Sigmoid colon (tissue), 7 donors: ENCODE measurements around the gene PRRT3. TPM values are rescaled to one million over a fixed set of nuclear protein-coding genes. Genes with fewer than 3 reads are reported as not detected.
A peak's percentile ranks its signal among the peaks of the same experiment; 100 is the strongest.

Source experiments
- DNase-seq: peaks from one replicate; pipeline ENCODE4 v3.0.0-alpha.2; 2019
- H3K27ac ChIP-seq, 4 donors: fragments of 200-600 bp; sonication (generic); one replicate each; pipeline ENCODE4 v1.5.1; 2016 to 2019; ENCODE audit warnings: mild to moderate bottlenecking in 1 of 4
- H3K27me3 ChIP-seq, 3 donors: fragments of 200-600 bp; sonication (generic); one replicate each; pipeline ENCODE4 v1.5.1; 2019; ENCODE audit warnings: mild to moderate bottlenecking in 1 of 3
- H3K36me3 ChIP-seq, 4 donors: fragments of 200-600 bp; sonication (generic); one replicate each; pipeline ENCODE4 v1.5.1; 2016 to 2019
- H3K4me1 ChIP-seq, 4 donors: fragments of 200-600 bp; sonication (generic); one replicate each; pipeline ENCODE4 v1.5.1; 2017 to 2019
- H3K4me3 ChIP-seq, 4 donors: fragments of 200-600 bp; sonication (generic); one replicate each; pipeline ENCODE4 v1.5.1; 2017 to 2019; ENCODE audit warnings: mild to moderate bottlenecking in 2 of 4, moderate library complexity in 1 of 4
- H3K9me3 ChIP-seq, 4 donors: fragments of 200-600 bp in 3 of 4; sonication (generic) in 3 of 4; one replicate each; pipeline versions ENCODE4 v1.5.1 to v1.6.1; 2013 to 2019
- CTCF ChIP-seq, 4 experiments: fragments of 450-650 bp in 3 of 4; fragments of 200-600 bp in 1 of 4; IDR thresholded peaks; one replicate each; pipeline ENCODE4 v1.5.1; 2016 to 2019; ENCODE audit warnings: antibody characterized with exemption in 4 of 4, mild to moderate bottlenecking in 3 of 4, moderate library complexity in 2 of 4
- EP300 ChIP-seq, 4 donors: sonication (generic); formaldehyde crosslinking; IDR thresholded peaks; one replicate each; pipeline ENCODE4 v1.6.1; 2017; ENCODE audit warnings: antibody characterized with exemption in 4 of 4
- POLR2A ChIP-seq, 2 donors: fragments of 450-650 bp; IDR thresholded peaks; one replicate each; pipeline ENCODE4 v1.6.1; 2016; ENCODE audit warnings: antibody characterized with exemption in 2 of 2, mild to moderate bottlenecking in 2 of 2, moderate library complexity in 2 of 2
- POLR2AphosphoS5 ChIP-seq, 4 donors: sonication (generic); formaldehyde crosslinking; IDR thresholded peaks; one replicate each; pipeline ENCODE4 v1.6.1; 2017; ENCODE audit warnings: antibody characterized with exemption in 4 of 4
- WGBS, 2 donors: extraction: QIAGEN DNeasy Blood & Tissue Kit; methylation state at CpG; one replicate each; pipeline ENCODE4 v1.1.7; 2013; 5-methylcytosine and 5-hydroxymethylcytosine counted together
- intact Hi-C: fragments of 100-400 bp; cut with DNase I; formaldehyde crosslinking; loops from one replicate; pipeline ENCODE4 v1.15.1; 2023
- polyA plus RNA-seq, 3 donors: library from polyadenylated mRNA; stranded (reverse); fragments of 200-250 nt; gene quantifications; one replicate each; pipeline ENCODE4 v1.2.3, GENCODE V29; 2013
- total RNA-seq, 4 donors: library from RNA; depleted of rRNA; stranded (reverse); fragments of >200 nt; gene quantifications; one replicate each; pipeline ENCODE4 v1.1.0, GENCODE V29; 2016
- donor health status: healthy with polysubstance abuse.
- donor health status: Bipolar disorder and iron deficiency.
- donor health status: healthy.

Gene PRRT3
- total and polyA plus RNA-seq, 7 donors = 0.46 to 2.6 (median 1.5) TPM

GRCh38 chr3:9969632-9970019, 17.4 kb upstream of the PRRT3 start:
- 96 to 98% methylated on average over 4 of the region's 4 CpGs for WGBS, 2 donors
- no peak for DNase-seq
- H3K27me3 ChIP-seq = no peaks in the 10 kb centered on the region
- no peaks in the 10 kb centered on the region for H3K9me3 ChIP-seq
- no peak for TF ChIP-seq EP300 (IDR thresholded peaks at IDR 0.05)
- no peak for TF ChIP-seq POLR2A (IDR thresholded peaks at IDR 0.05)
- TF ChIP-seq CTCF (IDR thresholded peaks at IDR 0.05) = no peak
- no peak for TF ChIP-seq POLR2AphosphoS5 (IDR thresholded peaks at IDR 0.05)
- intact Hi-C loops = no loop called here
- H3K36me3 ChIP-seq = peaks cover 34 to 93% (median 42%) of the 10 kb centered on the region in 4 donors
- peaks cover 0 to 13% (median 0%) of the 10 kb centered on the region in 4 donors for H3K4me1 ChIP-seq
- H3K4me3 ChIP-seq = no peak overlapping the region
- peak overlapping the region in 1 of 4 donors; percentile 41 for H3K27ac ChIP-seq

GRCh38 chr3:9966841-9967240, 14.6 kb upstream of the PRRT3 start:
- H3K27me3 ChIP-seq = no peaks in the 10 kb centered on the region
- H3K4me1 ChIP-seq = peaks cover 0 to 13% (median 0%) of the 10 kb centered on the region in 4 donors
- peaks cover 33 to 91% (median 37%) of the 10 kb centered on the region in 4 donors for H3K36me3 ChIP-seq
- H3K27ac ChIP-seq = no peak overlapping the region
- no peak overlapping the region for H3K4me3 ChIP-seq
- H3K9me3 ChIP-seq = no peaks in the 10 kb centered on the region
- DNase-seq = no peak
- 98 to 100% methylated on average over 2 of the region's 2 CpGs for WGBS, 2 donors
- intact Hi-C loops = no loop called here
- no peak for TF ChIP-seq POLR2AphosphoS5 (IDR thresholded peaks at IDR 0.05)
- no peak for TF ChIP-seq CTCF (IDR thresholded peaks at IDR 0.05)
- TF ChIP-seq EP300 (IDR thresholded peaks at IDR 0.05) = no peak
- no peak for TF ChIP-seq POLR2A (IDR thresholded peaks at IDR 0.05)

GRCh38 chr3:9965200-9965875, 13.1 kb upstream of the PRRT3 start:
- Histone ChIP-seq H3K27ac (no peak overlapping the region), H3K9me3 (no peaks in the 10 kb centered on the region), H3K36me3 (peaks cover 23 to 88% (median 27%) of the 10 kb centered on the region in 4 donors), H3K27me3 (no peaks in the 10 kb centered on the region), H3K4me1 (peaks cover 0 to 10% (median 0%) of the 10 kb centered on the region in 4 donors), H3K4me3 (no peak overlapping the region)
- no peak for DNase-seq
- TF ChIP-seq POLR2A (IDR thresholded peaks at IDR 0.05) (no peak), EP300 (IDR thresholded peaks at IDR 0.05) (no peak), CTCF (IDR thresholded peaks at IDR 0.05) (no peak), POLR2AphosphoS5 (IDR thresholded peaks at IDR 0.05) (no peak)
- intact Hi-C loops = no loop called here
- 92% methylated on average over 6 of the region's 6 CpGs for WGBS, 2 donors

- Histone ChIP-seq H3K4me1 (peaks cover 0 to 20% (median 8%) of the 10 kb centered on the region in 4 donors), H3K36me3 (peaks cover 0 to 15% (median 0%) of the 10 kb centered on the region in 4 donors), H3K4me3 (no peak overlapping the region), H3K27ac (peak overlapping the region in 2 of 4 donors; percentile 56 to 74), H3K9me3 (no peaks in the 10 kb centered on the region), H3K27me3 (no peaks in the 10 kb centered on the region)
- 53 to 55% methylated on average over 5 of the region's 5 CpGs for WGBS, 2 donors
- intact Hi-C loops = no loop called here
- no peak for TF ChIP-seq POLR2AphosphoS5 (IDR thresholded peaks at IDR 0.05)
- no peak for TF ChIP-seq EP300 (IDR thresholded peaks at IDR 0.05)
- no peak for TF ChIP-seq CTCF (IDR thresholded peaks at IDR 0.05)
- TF ChIP-seq POLR2A (IDR thresholded peaks at IDR 0.05) = no peak
- DNase-seq = no peak
Measured at GRCh38 chr3:9957214-9957613, 5.0 kb upstream of the PRRT3 start.
